PC-3 (cell line): ENCODE data around the gene TOM1L2.

Experiments
- EZH2 ChIP-seq: fragments of 300-600 bp; sonication (generic); IDR thresholded peaks from one replicate; pipeline ENCODE4 v1.6.1; 2017; ENCODE audit warnings: antibody characterized with exemption, mild to moderate bottlenecking, low read length; ENCODE audit not compliant: unreplicated experiment
- TF ChIP-seq, protein P1 (sequence below): fragments of 300-600 bp; sonication (generic); conservative IDR thresholded peaks from 2 replicates; pipeline ENCODE4 v1.5.1; 2017; ENCODE audit warnings: antibody characterized with exemption, low read depth, mild to moderate bottlenecking, low read length

DNA sequence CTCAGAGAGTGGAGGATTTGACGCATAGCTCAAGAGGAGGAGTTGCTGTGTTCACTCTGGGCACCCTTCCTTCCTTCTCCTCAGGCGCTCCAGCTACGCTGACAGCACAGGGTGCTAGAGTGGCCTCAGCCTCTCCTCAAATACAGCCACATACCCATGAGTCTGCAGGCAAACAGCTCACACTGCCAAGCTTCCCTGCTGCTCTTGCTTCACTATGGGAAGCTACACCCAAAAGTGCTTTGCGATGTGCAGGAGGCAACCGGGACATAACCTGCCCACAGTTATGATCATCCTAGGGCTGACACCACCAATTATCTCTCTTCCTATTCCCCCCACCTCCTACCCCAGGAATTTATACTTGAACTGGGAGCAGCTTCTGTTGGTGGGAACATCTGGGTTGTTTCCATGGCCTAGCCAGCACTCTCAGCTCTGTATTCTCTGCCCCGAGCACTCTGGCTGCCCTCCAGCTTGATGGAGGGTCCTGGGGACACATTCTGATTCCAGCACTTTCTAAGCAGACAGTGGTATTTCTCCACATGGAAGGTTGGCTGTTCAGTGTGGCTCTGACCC is 95.2 kb downstream of the TOM1L2 start:
- TF ChIP-seq, protein P1, sequence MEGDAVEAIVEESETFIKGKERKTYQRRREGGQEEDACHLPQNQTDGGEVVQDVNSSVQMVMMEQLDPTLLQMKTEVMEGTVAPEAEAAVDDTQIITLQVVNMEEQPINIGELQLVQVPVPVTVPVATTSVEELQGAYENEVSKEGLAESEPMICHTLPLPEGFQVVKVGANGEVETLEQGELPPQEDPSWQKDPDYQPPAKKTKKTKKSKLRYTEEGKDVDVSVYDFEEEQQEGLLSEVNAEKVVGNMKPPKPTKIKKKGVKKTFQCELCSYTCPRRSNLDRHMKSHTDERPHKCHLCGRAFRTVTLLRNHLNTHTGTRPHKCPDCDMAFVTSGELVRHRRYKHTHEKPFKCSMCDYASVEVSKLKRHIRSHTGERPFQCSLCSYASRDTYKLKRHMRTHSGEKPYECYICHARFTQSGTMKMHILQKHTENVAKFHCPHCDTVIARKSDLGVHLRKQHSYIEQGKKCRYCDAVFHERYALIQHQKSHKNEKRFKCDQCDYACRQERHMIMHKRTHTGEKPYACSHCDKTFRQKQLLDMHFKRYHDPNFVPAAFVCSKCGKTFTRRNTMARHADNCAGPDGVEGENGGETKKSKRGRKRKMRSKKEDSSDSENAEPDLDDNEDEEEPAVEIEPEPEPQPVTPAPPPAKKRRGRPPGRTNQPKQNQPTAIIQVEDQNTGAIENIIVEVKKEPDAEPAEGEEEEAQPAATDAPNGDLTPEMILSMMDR, result no peak
- TF ChIP-seq EZH2, result no peak
